ENCODE results near the gene GSG1L.

The GSG1L gene

DNA sequence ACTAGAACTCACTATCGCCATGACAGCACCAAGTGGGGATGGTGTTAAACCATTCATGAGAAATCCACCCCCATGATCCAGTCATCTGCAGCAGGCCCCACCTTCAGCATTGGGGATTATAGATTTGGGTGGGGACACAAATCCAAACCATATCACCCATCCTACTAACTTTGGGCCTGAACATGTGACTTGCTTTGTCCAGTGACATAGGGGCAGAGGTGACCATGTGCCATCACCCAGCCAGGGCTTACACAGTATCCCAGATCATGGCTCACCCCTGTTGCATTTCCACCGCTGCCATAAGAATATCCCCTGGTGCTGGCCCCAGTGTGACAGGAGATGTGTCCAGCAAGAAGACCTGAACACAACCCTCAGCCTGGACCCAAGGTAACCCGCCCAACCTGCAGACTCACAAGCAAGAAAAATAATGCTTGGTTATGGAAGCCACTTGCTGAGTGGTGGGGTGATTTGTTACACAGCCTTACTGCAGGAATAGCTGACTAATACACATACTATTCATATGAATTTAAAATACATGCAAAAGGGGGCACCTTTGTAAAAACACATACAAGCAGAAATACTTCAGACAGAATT, 130.9 kb downstream of the GSG1L start:
- DNase-seq, result no peak

DNA sequence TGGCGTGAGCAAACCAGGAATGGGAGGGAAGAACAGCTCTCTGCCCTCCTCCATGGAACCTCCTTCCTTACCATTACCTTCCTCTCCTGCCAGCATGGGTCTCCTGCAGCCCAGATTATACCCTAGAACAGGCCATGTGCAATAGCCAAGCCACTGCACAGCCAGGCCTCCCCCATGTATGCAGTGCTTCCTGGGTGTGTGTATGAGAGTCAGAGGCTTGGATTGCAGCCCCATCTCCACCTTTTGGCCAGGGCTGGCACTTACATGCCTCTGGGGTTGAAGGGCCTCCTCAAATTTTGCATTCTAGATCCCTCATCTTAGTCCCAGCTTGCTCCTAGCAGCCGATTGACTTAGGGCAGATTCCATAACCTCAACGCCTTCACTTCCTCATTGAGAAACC, 133.7 kb downstream of the GSG1L start:
- DNase-seq, result no peak

DNA sequence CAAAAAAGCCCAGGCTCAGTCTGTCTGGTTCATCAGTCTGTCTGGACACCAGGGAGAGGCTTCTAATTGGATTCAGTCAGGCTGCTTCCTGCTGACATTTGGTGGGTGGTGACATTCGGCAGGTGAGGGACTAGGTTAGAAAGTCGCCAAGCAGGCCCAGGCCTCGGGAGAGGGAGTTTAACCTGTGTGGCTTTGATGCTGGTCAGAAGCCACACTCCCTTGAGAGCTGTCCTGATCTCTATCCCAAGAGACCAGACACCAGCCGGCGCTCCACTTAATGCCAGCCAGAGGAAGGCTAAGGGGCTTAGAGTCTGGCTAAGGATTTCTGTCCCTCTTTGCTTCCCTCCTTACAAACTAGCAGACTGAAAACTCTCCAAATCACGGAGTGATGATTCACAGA, 135.0 kb downstream of the GSG1L start:
- DNase-seq, result no peak

DNA sequence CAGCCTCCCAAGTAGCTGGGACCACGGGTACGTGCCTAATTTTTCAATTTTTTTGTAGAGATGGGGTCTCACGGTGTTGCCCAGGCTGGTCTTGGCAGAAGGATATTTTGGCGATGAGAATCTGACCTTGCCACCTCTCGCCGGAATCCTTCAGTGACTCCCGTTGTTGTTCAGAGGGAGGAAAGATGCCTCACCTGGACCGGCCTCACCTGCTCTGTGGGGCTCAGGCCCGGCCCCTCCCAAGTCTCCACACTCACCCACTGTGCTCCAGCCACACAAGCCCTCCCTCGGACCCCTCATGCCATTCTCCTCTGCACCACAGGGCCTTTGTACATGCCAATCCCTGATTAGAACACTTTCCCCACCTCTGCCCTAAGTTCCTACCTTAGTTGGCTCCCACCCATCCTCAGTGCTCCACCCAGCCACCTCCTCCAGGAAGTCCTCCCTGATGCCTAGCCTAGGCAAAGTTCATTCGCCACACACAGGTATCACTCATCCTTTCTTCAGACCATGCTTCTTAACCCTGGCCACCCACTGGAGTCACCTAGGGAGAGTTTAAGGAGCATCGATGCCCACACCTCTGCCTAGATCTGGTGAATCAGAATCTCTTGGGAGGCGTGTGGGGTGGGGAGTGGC, 136.1 kb downstream of the GSG1L start:
- no peak for DNase-seq

DNA sequence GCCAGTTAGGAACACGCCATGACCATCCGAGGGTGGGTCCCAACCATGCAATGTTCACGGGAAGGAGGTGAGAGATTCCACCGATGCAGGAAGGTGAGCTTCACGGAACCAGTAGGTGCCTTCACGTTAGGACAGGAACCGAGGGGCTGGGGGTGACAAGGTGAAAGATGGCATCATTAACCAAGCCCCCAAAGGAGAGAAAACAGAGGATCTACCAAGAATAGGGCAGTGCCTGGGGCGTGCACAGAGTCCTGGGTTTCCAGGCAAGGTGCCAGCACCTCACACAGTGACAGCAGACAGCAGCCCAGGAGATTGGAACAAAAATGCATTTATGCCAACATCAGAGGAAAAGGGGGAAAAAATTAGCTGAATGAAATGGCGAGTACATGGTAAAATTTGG, 137.9 kb downstream of the GSG1L start:
- no peak for DNase-seq

DNA sequence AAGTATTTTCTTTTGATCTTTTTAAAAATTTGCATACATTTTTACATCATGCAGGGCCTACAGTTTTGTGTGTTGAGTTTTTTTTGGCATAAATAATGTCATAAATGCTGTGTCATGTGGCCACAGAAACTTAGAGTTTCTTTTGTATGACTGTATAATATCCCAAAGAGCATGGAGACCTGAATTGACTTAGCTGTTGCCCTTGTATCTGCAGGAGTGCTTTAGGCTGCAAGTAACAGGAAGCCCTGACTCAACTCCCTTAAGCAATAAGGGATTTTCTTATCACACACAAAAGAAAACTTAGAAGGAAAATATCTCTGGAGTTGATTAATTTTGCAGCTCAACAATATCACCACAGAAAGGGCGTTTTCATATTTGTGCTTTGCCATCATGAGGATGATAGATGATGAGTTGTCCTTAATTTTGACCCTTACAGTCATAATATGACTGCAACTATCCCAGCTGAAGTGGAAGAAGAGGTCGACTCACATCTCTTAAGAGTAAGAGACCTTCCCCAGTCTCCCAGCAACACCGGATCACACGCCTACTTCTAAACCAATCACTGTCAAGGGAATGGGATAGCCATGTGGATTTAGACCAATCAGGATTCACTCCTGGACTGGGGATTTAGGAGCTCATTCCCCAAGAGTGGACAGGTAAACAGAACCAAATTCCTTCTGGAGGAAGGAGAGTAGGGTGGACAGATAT, 138.9 kb downstream of the GSG1L start:
- DNase-seq, result no peak

DNA sequence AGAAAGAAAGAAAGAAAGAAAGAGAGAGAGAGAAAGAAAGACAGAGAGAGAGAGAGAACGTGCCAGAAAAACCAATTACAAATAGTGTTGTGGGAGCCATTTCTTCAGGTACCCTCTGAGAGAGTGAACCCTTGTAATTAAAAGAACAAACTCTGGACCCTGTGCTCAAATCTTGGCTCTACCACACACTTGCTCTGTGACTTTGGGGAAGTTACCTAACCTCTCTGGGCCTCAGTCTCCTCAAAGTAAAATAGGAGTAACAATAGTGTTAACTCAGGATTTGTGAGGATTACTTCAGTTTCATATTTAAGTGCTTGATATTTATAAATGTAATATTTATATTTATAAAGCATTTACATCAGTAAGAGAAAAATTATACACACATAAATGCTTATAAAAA, 139.8 kb downstream of the GSG1L start:
- DNase-seq, result no peak

DNA sequence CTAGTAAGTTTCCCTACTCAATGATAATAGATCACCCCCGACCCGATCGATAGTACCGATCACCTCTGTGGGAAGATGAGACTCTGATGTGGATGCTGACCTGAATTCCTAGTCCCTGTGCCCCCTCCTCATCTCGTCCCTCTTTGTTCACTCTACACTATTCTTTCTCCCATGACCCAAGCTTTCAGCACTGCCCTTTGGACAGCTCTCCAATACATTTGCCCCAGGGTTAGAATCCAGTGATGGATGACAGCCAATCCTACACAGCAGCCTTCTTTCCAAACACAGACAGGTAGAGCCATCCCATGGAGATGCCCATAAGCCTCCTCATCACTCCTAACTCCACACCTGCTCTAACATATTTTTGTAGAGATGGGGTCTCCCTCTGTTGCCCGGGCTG, 141.1 kb downstream of the GSG1L start:
- DNase-seq, result no peak

DNA sequence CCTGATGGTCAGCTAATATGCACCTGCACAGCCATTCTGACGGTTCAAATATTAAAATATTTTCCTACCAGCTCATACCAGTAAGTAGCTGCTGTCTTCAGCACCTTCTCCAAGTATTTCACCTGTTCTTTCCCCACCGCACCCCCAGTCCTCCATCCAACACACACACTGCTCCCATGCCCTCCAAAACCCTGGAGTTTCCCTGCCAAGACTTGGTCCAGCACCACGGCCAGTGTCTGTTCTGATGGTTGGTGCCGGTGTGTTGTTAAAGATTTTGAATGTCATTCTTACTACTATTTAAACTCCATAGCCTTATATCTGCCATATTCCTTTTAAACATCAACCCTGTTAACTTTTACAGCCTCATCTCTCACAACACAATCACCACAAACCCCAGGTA, 142.4 kb downstream of the GSG1L start:
- no peak for DNase-seq

DNA sequence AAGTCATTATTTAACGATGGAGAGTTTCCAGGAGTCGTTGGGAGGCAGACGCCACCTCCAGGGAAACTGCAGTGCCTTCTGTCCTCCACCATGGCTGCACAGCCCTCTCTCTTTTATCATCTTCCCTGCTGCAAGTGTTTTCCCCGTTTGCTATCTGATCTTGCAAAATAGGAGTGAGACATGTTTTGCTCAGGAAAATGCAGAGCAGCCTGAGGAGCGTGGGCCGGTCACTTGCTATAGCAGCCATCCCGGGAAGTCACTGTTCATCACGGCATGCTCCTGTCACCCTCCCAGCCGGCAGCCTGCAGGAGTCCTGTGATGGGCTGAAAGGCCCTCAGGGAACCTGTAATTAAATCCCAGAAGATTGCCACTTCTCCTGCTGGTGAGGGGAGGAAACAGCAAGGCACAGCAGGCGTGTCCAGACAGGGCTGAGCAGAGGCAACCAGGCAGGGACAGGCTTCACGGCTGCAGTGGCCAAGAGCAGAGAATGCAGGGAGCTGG, 143.1 kb downstream of the GSG1L start:
- peak; percentile 4 for DNase-seq

DNA sequence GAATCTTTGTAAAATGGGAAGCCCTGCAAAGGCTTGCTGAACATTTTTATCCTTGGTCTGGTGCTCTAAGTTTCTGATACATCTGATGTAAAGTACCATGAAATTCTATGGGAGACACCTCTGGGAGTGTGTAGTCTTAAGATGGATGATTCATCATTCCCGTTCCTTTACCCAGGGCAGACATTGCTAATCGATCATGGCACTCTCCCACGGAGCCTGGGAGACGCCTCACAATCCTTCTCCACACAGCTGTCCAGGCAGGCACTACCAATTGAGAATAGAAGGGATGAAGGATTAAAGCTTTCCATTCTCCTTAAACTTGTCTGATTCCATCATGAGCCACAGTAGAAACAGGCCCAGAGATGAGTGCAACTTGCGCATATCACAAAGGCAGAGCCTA, 144.8 kb downstream of the GSG1L start:
- DNase-seq, result no peak

DNA sequence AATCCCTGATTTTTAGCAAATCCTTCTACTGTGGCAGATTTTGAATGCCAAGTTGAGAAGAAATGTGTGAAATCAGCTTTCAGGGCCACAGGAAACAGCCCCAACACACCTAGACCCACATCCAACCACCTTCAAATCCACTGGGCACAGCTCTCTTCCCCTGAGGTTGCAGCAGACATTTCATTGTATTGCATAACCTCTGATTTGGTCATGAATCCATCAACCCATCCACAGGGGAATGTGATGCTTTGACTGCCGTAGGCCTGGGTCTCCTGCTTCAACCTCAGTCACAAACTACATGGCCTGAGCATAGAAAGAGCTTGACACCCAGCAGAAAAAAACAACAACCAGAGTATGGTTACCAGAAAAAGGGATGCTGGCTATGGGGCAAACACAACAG, 145.6 kb downstream of the GSG1L start:
- DNase-seq, result no peak

DNA sequence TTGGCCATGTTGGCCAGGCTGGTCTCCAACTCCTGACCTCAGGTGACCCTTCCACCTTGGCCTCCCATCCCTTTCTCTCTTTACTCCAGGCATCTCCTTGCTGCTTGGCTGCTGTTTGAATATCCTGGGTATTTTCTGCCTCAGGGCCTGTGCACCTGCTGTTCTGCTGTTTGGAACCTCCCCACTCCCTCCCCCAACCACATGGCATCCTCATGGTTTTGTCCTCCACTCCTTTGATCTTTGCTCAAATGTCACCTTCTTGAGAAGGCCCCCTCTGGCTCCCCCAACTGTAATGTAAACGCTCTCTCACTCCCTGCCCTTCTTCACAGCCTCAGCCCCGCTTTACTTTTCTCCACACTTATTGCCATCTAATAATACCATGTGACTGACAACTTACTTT, 152.0 kb downstream of the GSG1L start:
- DNase-seq, result no peak

DNA sequence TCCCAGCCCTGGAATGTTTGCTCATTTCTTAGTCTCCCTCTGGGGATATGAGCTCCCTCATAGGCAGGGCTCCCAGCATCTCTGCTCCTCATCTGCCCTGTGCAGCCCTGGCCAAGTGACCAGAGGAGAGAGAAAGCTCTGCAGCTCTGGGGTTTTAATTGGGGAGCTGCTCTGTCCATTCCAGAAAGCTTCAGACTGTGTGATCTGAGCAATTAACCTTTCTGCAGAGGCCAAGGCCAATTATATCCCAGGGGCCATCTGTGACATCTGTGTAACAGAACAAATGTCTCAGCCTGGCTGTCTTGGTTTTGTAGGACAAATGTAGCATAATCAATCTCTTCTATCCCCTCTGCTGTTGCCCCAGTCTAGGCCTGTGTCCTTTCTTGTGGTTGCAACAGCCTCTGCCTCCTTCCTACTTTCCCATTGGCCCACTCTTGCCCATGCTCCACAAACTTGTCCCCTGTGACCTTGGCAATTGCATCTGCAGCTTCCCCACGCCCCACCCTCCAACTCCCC, 156.0 kb downstream of the GSG1L start:
- no peak for DNase-seq

DNA sequence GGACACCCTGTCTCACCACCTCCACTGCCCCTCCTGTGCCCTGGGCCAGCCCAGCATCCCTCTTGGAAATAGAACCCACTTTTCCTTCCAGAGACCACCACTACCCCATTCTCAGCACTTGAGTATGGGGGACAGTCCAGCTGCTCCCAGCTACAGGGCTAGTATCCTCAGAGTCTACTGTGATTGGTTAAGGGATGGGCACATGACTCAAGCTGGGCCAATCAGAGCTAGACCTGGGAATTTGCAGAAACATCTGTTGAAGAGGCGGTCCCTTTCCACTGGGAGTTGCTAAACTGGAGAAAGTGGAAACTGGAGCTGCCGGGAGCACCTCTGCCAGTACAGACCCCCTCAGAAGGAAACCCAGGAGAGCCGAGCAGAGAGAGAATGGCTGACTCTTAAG, 156.6 kb downstream of the GSG1L start:
- no peak for DNase-seq

DNA sequence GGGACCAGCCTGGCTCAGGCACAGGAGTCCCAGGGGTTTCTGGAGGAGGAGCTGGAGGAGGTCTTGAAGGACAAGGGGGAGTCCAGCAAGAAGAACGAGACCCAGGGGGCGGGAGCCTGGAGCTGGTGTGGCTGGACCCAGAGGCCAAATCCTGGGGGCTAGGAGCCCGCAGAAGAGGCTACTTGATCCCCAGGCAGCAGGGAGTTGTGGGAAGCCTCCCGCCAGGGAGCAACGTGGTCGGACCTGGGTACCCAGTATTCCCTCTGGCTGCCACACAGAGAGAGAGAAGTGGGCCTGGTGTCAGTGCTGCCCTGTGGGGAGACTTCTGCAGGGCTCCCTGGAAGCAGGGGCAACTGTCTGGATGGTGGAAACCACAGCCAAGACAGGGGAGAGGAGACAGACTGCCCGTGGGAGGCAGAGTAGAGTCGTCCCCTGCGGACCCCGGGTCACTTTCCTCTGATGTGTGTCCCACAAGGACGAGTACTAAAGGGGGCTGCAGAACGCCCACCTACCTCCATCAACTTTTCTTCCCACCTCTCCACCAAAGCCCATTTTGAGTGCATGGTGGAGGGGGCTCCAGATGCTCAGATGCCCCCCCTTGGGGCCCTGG, 160.4 kb downstream of the GSG1L start:
- DNase-seq, result no peak

DNA sequence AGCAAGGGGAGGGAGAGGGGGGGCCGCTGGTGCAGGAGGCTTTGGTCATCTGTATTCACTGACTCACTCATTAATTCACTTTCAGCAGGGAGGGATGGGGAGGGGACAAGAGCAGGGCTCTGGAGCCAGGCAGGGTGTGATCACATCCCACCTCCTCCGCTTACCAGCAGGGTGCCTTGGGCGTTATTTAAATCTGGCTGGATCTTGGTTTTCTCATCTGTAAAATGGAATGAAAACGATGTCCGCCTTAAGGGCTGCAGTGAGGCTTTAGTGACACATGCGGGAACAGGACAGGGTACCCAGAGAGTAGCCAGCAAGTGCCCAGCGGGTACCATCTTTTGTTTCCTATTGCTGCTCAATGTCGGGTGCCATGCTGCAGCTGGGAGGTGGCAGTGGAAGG, 161.0 kb downstream of the GSG1L start:
- no peak for DNase-seq

DNA sequence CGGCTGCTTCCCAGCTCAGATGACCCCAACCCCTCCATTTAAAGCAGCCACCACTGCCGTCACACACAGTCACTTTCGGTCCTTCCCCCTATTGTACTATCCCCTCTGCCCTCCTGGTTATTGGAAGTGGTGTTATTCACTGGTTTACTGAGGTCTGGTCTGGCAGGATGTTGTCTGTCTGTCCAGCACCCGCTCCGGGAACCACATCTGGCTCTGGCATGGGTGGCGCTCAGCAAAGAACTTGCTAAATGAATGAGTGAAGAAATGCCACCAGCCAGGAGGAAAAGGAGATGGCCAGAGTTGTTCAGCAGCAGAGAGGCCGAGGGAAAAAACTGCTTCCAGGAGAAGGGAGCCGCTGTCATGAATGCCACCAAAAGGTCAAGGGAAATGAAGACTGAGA, 161.6 kb downstream of the GSG1L start:
- no peak for DNase-seq

DNA sequence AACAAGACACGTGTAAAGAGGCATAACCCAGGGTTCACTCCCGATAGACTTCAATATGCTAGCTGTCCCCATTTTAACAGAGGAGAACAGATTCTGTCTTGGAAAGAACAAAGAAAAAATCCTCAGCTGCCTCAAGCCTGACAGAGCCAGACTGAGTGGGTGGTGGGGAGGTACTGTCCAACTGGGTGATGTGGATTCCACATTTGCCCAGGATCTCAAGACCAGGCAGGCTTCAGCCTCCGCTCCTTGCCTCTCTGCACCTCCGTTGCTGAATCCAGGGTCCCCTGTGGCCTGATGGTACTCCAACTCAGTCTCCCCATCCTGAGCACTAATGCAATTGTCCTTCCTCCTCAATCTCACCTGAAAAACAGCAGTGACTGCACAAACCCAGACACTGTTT, 163.8 kb downstream of the GSG1L start:
- no peak for DNase-seq

DNA sequence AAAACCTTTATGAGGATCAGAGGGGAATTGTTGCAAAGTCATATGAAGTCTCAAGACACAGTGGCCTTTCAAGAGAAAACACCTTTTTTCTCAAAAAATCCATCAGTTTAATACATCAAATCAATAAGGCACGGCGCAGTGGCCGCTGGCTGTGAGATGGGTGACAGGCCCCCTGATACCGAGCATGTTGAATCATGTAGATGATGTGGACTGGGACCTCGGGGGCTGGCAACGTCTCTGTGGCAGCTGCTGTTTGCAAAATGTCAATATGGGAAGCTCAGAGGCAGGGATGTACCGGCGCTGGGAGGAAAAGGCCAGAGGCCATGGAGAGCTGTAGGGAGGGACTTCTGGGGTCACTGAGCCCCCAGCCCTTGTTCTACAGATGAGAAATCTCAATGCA, 169.1 kb downstream of the GSG1L start:
- no peak for DNase-seq

DNA sequence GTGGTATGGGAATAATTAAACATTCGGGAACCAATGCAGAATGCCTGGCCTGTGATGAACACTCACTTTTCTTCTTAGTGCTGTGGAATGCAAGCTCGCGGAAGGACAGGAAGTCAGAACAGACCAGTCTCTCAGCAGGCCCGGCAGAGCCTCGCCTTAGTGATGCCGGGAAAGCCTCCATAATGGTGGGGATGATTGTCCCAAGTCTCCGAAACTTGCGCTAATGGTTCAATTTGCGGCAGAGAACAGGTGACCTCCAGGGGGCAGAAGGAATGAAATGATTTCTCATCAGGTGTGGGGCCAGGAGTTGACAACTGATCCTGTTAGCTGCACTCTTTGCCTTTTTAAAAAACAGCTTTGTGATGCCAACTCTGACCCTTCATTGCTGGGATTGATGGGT, 170.6 kb downstream of the GSG1L start:
- DNase-seq, result no peak

DNA sequence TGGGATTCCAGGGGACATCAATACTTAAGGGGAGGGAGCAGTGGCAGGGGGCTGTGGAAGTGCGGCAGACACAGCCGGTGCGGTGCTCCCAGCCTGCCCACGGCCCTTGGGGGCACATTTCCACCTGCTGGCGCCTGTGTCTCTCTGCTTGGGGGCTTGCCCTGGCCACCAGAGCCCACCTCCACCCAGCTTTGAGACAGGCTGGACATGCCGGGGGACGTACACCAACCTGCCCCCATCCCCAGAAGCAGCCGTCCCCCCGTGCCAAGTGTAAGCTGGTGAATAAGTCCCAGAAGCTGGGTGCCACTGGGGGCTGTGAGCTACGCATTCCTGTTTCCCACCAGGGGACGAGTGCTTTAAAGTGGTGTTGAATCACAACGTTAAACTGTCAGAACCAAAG, 172.6 kb downstream of the GSG1L start:
- no peak for DNase-seq

DNA sequence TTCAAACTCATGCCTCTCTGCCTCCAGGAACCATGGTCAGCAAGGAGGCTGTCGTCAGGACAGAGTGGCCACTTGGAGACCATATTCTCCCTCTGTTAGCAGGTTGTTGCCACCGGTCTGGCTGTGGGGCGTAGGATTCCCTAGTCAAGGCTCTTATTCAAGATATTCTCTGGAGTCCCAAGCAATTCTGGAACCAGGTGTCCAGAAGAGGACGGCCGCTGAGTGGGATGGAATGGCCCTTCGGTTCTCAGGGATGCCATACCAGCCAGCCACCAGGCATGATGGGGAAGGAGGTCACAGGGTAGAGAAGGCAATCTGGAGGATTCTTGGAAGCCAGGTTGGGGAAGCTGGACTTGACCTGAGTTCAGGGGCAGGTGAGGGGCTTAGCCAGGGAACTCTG, 173.5 kb downstream of the GSG1L start:
- DNase-seq, result no peak

DNA sequence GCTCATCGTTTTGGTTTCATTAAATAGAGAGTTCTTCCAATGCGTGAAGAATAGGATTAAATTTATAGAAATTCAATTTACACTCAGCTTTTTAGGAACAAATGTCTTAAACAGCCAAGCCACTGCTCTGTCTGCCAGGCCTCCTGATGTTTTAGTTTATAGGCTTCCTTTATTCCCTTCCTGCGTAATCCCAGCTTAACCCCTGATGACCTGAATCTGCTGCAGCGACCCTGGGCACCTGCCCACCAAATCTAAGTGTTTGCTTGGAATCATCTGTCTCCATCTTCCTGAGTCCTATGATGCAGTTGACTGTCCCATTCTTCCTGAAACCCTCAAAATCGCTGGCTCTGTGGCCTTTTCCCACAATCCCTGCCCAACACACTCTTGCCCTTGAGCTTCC, 179.9 kb downstream of the GSG1L start:
- no peak for DNase-seq
